Measurements from ENCODE around the gene NEGR1. TPM values are rescaled to one million over a fixed set of nuclear protein-coding genes. Genes with fewer than 3 reads are reported as not detected.

The NEGR1 gene
- total RNA-seq, 4 donors from 2014 or later: 4.6 to 5.7 (median 5.0) TPM

- Histone ChIP-seq H3K4me1 (no peaks in the 10 kb centered on the region), H3K27ac (no peak overlapping the region), H3K4me3 (no peak overlapping the region), H3K36me3 (no peaks in the 10 kb centered on the region), H3K9me3 (no peaks in the 10 kb centered on the region), H3K27me3 (no peaks in the 10 kb centered on the region)
- in situ Hi-C loops (cut with MboI; ENCODE audit: low sequenced_read_pairs in 4 of 4): no loop called here
- intact Hi-C loops (cut with DNase I; ENCODE audit: low total_unique reads): no loop called here
- TF ChIP-seq CTCF (IDR thresholded peaks at IDR 0.05 in 4 of 5, conservative IDR thresholded peaks at IDR 0.05 in 1 of 5) (no peak), POLR2A (IDR thresholded peaks at IDR 0.05) (no peak)
- DNase-seq: no peak
- ATAC-seq: no peak
These were observed 586.5 kb downstream of the NEGR1 start for GRCh38 chr1:71695821-71696220.

DNA sequence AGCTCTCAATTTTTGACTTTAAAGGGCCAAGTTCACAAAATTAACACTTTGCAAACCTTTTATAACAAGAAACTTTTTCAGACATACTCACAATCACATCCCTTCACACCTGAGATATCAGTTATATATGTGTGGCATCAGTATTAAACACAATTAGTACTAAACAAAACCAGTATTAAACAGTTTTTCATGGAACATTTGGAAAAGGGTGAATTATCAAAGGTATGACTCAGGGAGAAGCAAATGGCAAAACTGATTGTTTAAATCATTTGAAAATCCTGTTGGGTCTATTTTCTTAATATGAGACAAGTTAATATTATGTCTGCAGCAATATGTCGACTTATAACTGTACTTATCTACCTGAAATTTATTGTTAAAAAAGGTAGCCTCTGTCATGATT lies 587.3 kb downstream of the NEGR1 start:
- intact Hi-C loops (cut with DNase I; ENCODE audit: low total_unique reads): no loop called here
- ATAC-seq (no peak), DNase-seq (no peak)
- TF ChIP-seq CTCF (IDR thresholded peaks at IDR 0.05 in 4 of 5, conservative IDR thresholded peaks at IDR 0.05 in 1 of 5): no peak
- no peak for TF ChIP-seq POLR2A (IDR thresholded peaks at IDR 0.05)
- Histone ChIP-seq H3K27me3 (no peaks in the 10 kb centered on the region), H3K4me1 (no peaks in the 10 kb centered on the region), H3K36me3 (no peaks in the 10 kb centered on the region), H3K4me3 (no peak overlapping the region), H3K27ac (no peak overlapping the region), H3K9me3 (no peaks in the 10 kb centered on the region)
- in situ Hi-C loops (cut with MboI; ENCODE audit: low sequenced_read_pairs in 4 of 4): no loop called here

GRCh38 chr1:71693581-71693980 lies 588.8 kb downstream of the NEGR1 start:
- TF ChIP-seq CTCF (IDR thresholded peaks at IDR 0.05 in 4 of 5, conservative IDR thresholded peaks at IDR 0.05 in 1 of 5): no peak
- TF ChIP-seq POLR2A (IDR thresholded peaks at IDR 0.05): no peak
- intact Hi-C loops (cut with DNase I; ENCODE audit: low total_unique reads): no loop called here
- in situ Hi-C loops (cut with MboI; ENCODE audit: low sequenced_read_pairs in 4 of 4): no loop called here
- no peak overlapping the region for H3K4me3 ChIP-seq
- H3K4me1 ChIP-seq: no peaks in the 10 kb centered on the region
- no peaks in the 10 kb centered on the region for H3K36me3 ChIP-seq
- DNase-seq (no peak), ATAC-seq (no peak)
- no peaks in the 10 kb centered on the region for H3K27me3 ChIP-seq
- no peaks in the 10 kb centered on the region for H3K9me3 ChIP-seq
- H3K27ac ChIP-seq: no peak overlapping the region

- H3K27me3 ChIP-seq: no peaks in the 10 kb centered on the region
- H3K4me1 ChIP-seq: no peaks in the 10 kb centered on the region
- in situ Hi-C loops (cut with MboI; ENCODE audit: low sequenced_read_pairs in 4 of 4): no loop called here
- ATAC-seq: no peak
- H3K36me3 ChIP-seq: no peaks in the 10 kb centered on the region
- H3K27ac ChIP-seq: no peak overlapping the region
- TF ChIP-seq CTCF (IDR thresholded peaks at IDR 0.05 in 4 of 5, conservative IDR thresholded peaks at IDR 0.05 in 1 of 5): no peak
- TF ChIP-seq POLR2A (IDR thresholded peaks at IDR 0.05): no peak
- intact Hi-C loops (cut with DNase I; ENCODE audit: low total_unique reads): no loop called here
- no peaks in the 10 kb centered on the region for H3K9me3 ChIP-seq
- no peak for DNase-seq
- H3K4me3 ChIP-seq: no peak overlapping the region
These were observed 592.7 kb downstream of the NEGR1 start for GRCh38 chr1:71689635-71690034.

DNA sequence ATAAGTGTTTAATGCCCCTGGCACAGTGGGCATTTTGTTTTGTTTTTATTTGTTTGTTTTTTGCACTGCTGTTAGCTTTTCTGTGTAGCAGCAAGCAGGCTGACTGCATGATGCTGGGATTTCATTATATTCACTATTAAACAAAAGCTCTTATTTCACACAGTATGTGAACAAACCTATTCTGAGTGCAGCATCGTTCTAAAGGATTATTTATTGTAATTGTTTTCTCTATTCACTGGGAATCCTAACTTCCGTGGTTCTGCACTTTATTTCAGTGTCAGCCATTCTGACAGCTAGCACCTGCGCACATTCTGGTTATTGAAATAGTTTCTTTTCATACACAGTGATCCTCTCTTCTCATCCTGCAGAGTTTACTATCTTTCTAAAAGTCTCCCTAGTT lies 595.0 kb downstream of the NEGR1 start:
- no peak for ATAC-seq
- H3K4me3 ChIP-seq: no peak overlapping the region
- no peaks in the 10 kb centered on the region for H3K4me1 ChIP-seq
- no peaks in the 10 kb centered on the region for H3K9me3 ChIP-seq
- no peak for DNase-seq
- intact Hi-C loops (cut with DNase I; ENCODE audit: low total_unique reads) (no loop called here), in situ Hi-C loops (cut with MboI; ENCODE audit: low sequenced_read_pairs in 4 of 4) (no loop called here)
- H3K36me3 ChIP-seq: no peaks in the 10 kb centered on the region
- no peak overlapping the region for H3K27ac ChIP-seq
- TF ChIP-seq POLR2A (IDR thresholded peaks at IDR 0.05) (no peak), CTCF (IDR thresholded peaks at IDR 0.05 in 4 of 5, conservative IDR thresholded peaks at IDR 0.05 in 1 of 5) (no peak)
- H3K27me3 ChIP-seq: no peaks in the 10 kb centered on the region
